ENCODE measurements around the gene MEGF6. TPM values are rescaled to one million over a fixed set of nuclear protein-coding genes. Genes with fewer than 3 reads are reported as not detected.
A peak's percentile ranks its signal among the peaks of the same experiment; 100 is the strongest.

MEGF6 gene
- total RNA-seq, 4 donors from 2014 or later = 0.88 to 69.0 (median 36.9) TPM

DNA sequence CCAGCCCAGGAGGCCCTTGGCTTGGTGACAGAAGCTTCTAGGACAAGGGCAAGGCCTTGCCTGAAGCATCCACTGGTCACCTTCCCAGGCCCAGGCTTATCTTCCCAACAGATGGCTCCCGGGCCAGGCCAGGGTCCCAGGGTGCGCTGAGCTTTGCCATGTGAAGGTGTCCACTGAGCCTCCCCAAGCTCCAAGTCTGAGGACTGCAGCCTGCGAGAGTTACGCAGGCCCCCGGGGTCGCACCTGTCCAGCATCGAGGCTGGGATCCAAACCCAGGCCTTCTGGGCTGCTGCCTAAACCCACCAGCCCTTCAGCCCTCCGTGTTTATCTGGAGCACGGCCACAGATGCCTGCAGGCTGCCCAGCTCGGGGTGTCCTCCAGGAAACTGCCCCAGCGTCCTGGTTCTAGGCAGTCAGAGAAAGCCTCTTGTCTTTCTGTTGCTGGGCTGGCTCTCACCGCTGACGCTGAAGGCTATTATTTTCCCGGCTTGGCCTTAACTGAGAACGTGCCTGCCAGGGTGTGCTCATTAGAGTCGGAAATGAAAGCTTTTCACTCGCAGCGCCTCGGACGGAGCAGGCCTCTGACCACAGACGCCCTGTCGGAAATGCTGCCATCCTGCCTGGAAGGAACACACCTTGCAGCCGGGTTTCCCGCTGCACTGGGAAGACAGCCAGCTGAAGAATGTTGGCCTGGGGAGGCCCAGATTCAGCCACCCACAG, 71.4 kb downstream of the MEGF6 start:
- intact Hi-C loops (cut with DNase I; ENCODE audit: low total_unique reads) = no loop called here
- H3K4me3 ChIP-seq = no peak overlapping the region
- peak; percentile 42 for DNase-seq

DNA sequence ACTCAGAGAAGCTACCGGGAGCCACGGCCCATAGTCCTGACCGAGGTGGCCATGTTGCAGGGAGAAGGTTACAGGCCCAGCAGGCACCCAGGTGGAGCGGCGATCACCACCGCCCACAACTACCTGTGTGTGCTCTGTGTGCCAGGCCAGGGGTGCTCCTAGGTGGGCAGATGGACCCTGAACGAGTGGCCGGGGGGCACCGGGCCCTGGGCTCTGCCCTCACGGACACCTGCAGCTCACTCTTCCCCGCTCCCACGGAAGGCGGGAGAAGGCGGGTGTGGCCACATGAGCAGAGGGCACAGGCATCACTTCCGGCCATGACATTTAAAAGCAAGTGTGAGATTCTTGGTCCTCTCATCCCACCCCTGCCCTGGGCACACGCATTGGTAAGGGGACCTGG, 73.9 kb downstream of the MEGF6 start:
- TF ChIP-seq, protein P1, sequence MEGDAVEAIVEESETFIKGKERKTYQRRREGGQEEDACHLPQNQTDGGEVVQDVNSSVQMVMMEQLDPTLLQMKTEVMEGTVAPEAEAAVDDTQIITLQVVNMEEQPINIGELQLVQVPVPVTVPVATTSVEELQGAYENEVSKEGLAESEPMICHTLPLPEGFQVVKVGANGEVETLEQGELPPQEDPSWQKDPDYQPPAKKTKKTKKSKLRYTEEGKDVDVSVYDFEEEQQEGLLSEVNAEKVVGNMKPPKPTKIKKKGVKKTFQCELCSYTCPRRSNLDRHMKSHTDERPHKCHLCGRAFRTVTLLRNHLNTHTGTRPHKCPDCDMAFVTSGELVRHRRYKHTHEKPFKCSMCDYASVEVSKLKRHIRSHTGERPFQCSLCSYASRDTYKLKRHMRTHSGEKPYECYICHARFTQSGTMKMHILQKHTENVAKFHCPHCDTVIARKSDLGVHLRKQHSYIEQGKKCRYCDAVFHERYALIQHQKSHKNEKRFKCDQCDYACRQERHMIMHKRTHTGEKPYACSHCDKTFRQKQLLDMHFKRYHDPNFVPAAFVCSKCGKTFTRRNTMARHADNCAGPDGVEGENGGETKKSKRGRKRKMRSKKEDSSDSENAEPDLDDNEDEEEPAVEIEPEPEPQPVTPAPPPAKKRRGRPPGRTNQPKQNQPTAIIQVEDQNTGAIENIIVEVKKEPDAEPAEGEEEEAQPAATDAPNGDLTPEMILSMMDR (IDR thresholded peaks at IDR 0.05) = no peak
- TF ChIP-seq POLR2A (IDR thresholded peaks at IDR 0.05) = no peak
- Histone ChIP-seq H3K9me3 (no peaks in the 10 kb centered on the region), H3K4me1 (no peaks in the 10 kb centered on the region), H3K27ac (no peak overlapping the region), H3K27me3 (no peaks in the 10 kb centered on the region), H3K4me3 (no peak overlapping the region), H3K36me3 (no peaks in the 10 kb centered on the region)
- intact Hi-C loops (cut with DNase I; ENCODE audit: low total_unique reads) = no loop called here
- DNase-seq = no peak

More for the DNA sequence above, 71.4 kb downstream of the MEGF6 start:
- Histone ChIP-seq H3K4me1 (peaks cover 0 to 6% of the 10 kb centered on the region in 2 donors), H3K36me3 (no peaks in the 10 kb centered on the region), H3K9me3 (no peaks in the 10 kb centered on the region), H3K27ac (peak overlapping the region; percentile 44 to 53), H3K27me3 (no peaks in the 10 kb centered on the region)
- TF ChIP-seq, protein P1 (IDR thresholded peaks at IDR 0.05) = no peak
- no peak for TF ChIP-seq POLR2A (IDR thresholded peaks at IDR 0.05)

DNA sequence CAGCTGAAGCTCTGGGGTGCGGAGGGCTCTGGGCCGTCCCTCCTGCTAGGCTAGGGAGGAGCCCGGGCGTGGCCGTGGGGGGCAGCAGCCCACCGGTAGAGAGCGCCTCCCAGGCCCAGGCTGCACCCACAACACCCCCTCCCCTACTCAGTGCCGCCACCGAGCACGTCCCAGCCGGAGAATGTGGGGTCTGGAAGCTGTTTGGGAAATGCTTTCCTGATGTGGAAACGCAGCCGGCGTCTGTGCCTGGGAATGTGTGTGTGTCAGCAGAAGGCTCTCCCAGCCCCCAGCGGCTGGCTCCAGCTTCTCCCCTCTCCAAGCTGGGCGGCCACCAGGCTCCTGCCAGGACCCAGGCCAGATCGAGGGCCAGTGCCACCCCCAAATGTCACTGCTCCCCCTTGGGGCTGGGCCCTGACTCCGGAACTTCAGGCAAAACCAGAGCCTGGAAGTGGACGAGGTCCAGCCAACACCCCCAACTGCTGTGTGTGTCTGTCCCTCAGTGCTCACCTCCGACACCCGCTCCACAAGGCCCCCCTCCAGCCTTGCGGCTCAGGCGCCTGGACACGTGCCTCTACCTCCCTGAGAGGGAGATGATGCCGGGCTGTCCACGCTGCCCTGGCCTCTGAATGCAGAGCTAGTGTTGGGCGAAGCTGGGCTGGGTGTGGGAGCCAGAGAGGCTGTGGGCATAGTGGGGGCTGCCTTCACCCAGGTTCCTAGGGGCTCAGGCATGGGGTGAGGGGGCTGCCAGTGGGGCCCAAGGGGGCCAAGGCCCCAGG, 74.7 kb downstream of the MEGF6 start:
- H3K9me3 ChIP-seq = no peaks in the 10 kb centered on the region
- H3K36me3 ChIP-seq = no peaks in the 10 kb centered on the region
- no peaks in the 10 kb centered on the region for H3K27me3 ChIP-seq
- intact Hi-C loops (cut with DNase I; ENCODE audit: low total_unique reads) = no loop called here
- no peak overlapping the region for H3K27ac ChIP-seq
- no peaks in the 10 kb centered on the region for H3K4me1 ChIP-seq
- peak in 1 of 2 donors; percentile 48 for DNase-seq
- no peak overlapping the region for H3K4me3 ChIP-seq
- TF ChIP-seq POLR2A (IDR thresholded peaks at IDR 0.05) = no peak
- TF ChIP-seq, protein P1 (IDR thresholded peaks at IDR 0.05) = no peak

DNA sequence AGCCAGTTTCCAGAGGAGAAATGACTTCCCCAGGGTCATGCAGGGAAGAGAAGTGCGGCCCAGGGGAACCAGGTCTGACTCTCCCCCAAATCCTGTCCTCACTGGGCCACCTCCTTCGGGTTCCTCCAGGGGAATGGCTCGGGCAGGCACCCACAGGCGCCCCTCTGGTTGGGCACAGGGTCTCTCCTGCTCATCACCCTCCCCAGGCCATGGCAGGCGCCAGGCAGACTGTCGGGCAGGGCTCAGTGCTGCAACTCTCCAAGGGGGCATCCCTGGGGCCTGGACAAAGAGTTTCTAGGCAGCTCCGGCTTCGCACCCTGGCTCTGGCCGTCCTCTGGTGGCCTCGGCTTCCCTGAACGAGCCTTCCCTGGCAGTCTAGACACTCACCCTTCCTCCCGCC, 75.6 kb downstream of the MEGF6 start:
- no peaks in the 10 kb centered on the region for H3K36me3 ChIP-seq
- H3K4me1 ChIP-seq = no peaks in the 10 kb centered on the region
- intact Hi-C loops (cut with DNase I; ENCODE audit: low total_unique reads) = no loop called here
- TF ChIP-seq POLR2A (IDR thresholded peaks at IDR 0.05) = no peak
- TF ChIP-seq, protein P1 (IDR thresholded peaks at IDR 0.05) = no peak
- H3K27ac ChIP-seq = no peak overlapping the region
- H3K9me3 ChIP-seq = no peaks in the 10 kb centered on the region
- no peaks in the 10 kb centered on the region for H3K27me3 ChIP-seq
- no peak for DNase-seq
- no peak overlapping the region for H3K4me3 ChIP-seq

Measured in uterus (tissue), 4 donors.